Subcutaneous abdominal adipose tissue (tissue), 5 donors: Measurements from ENCODE around the gene SZRD1.

ENCODE experiments used
- H3K27ac ChIP-seq: one replicate; pipeline ENCODE4 v1.7.0; 2013; ENCODE audit warnings: low read depth, mild to moderate bottlenecking, inconsistent platforms, low read length, moderate library complexity
- H3K27me3 ChIP-seq, 5 donors: one replicate each; pipeline ENCODE4 v1.7.0; 2013; ENCODE audit warnings: low read length in 5 of 5, inconsistent platforms in 1 of 5; ENCODE audit not compliant: control insufficient read depth in 5 of 5, insufficient read depth in 4 of 5
- H3K36me3 ChIP-seq, 5 donors: one replicate each; pipeline ENCODE4 v1.7.0; 2013; ENCODE audit warnings: low read length in 5 of 5; ENCODE audit not compliant: control insufficient read depth in 5 of 5, insufficient read depth in 5 of 5
- H3K4me1 ChIP-seq, 5 donors: one replicate each; pipeline ENCODE4 v1.7.0; 2013; ENCODE audit warnings: low read length in 5 of 5, mild to moderate bottlenecking in 3 of 5, moderate library complexity in 1 of 5; ENCODE audit not compliant: control insufficient read depth in 5 of 5, insufficient read depth in 5 of 5
- H3K4me3 ChIP-seq, 5 donors: one replicate each; pipeline ENCODE4 v1.7.0; 2013; ENCODE audit warnings: low read length in 5 of 5, low read depth in 1 of 5
- H3K9ac ChIP-seq, 5 donors: one replicate each; pipeline ENCODE4 v1.7.0; 2013; ENCODE audit warnings: low read length in 5 of 5, mild to moderate bottlenecking in 4 of 5, moderate library complexity in 3 of 5
- H3K9me3 ChIP-seq, 5 donors: one replicate each; pipeline ENCODE4 v1.7.0; 2013; ENCODE audit warnings: low read length in 5 of 5; ENCODE audit not compliant: control insufficient read depth in 5 of 5
- donor health status: healthy.
- donor health status: healthy.
- donor health status: healthy.
- donor health status: healthy.
- donor health status: healthy.

Gene SZRD1

GRCh38 chr1:16394977-16395376, 27.9 kb downstream of the SZRD1 start:
- Histone ChIP-seq H3K27ac (no peak overlapping the region), H3K4me1 (peaks cover 7 to 39% (median 31%) of the 10 kb centered on the region in 5 donors), H3K9ac (no peak overlapping the region), H3K27me3 (no peaks in the 10 kb centered on the region), H3K9me3 (no peaks in the 10 kb centered on the region), H3K36me3 (peaks cover 0 to 65% (median 44%) of the 10 kb centered on the region in 5 donors), H3K4me3 (no peak overlapping the region)

- Histone ChIP-seq H3K4me3 (no peak overlapping the region), H3K27me3 (no peaks in the 10 kb centered on the region), H3K9me3 (no peaks in the 10 kb centered on the region), H3K36me3 (peaks cover 0 to 69% (median 46%) of the 10 kb centered on the region in 5 donors), H3K9ac (peak overlapping the region in 1 of 5 donors; percentile 31), H3K4me1 (peaks cover 7 to 29% (median 24%) of the 10 kb centered on the region in 5 donors), H3K27ac (no peak overlapping the region)
These were observed 29.5 kb downstream of the SZRD1 start for GRCh38 chr1:16396591-16396990.

GRCh38 chr1:16397120-16397519, 30.1 kb downstream of the SZRD1 start:
- Histone ChIP-seq H3K9ac (peak overlapping the region in 1 of 5 donors; percentile 31), H3K4me1 (peaks cover 5 to 24% (median 19%) of the 10 kb centered on the region in 5 donors), H3K4me3 (no peak overlapping the region), H3K27ac (no peak overlapping the region), H3K9me3 (no peaks in the 10 kb centered on the region), H3K36me3 (peaks cover 0 to 69% (median 46%) of the 10 kb centered on the region in 5 donors), H3K27me3 (no peaks in the 10 kb centered on the region)

GRCh38 chr1:16398371-16398953, 31.4 kb downstream of the SZRD1 start:
- no peak overlapping the region for H3K4me3 ChIP-seq
- H3K4me1 ChIP-seq = peaks cover 4 to 12% (median 10%) of the 10 kb centered on the region in 5 donors
- H3K36me3 ChIP-seq = peaks cover 0 to 64% (median 43%) of the 10 kb centered on the region in 5 donors
- H3K27me3 ChIP-seq = no peaks in the 10 kb centered on the region
- no peak overlapping the region for H3K27ac ChIP-seq
- H3K9me3 ChIP-seq = no peaks in the 10 kb centered on the region
- H3K9ac ChIP-seq = peak overlapping the region in 1 of 5 donors; percentile 32

GRCh38 chr1:16402742-16403141, 35.7 kb downstream of the SZRD1 start:
- no peak overlapping the region for H3K4me3 ChIP-seq
- no peak overlapping the region for H3K9ac ChIP-seq
- H3K4me1 ChIP-seq = no peaks in the 10 kb centered on the region
- H3K36me3 ChIP-seq = peaks cover 0 to 22% (median 12%) of the 10 kb centered on the region in 5 donors
- no peaks in the 10 kb centered on the region for H3K27me3 ChIP-seq
- H3K27ac ChIP-seq = no peak overlapping the region
- no peaks in the 10 kb centered on the region for H3K9me3 ChIP-seq

GRCh38 chr1:16405441-16405840, 38.4 kb downstream of the SZRD1 start:
- Histone ChIP-seq H3K9me3 (no peaks in the 10 kb centered on the region), H3K27me3 (peaks cover 0 to 5% (median 3%) of the 10 kb centered on the region in 5 donors), H3K27ac (no peak overlapping the region), H3K4me3 (no peak overlapping the region), H3K4me1 (no peaks in the 10 kb centered on the region), H3K36me3 (peaks cover 0 to 4% (median 0%) of the 10 kb centered on the region in 5 donors), H3K9ac (no peak overlapping the region)

- no peaks in the 10 kb centered on the region for H3K4me1 ChIP-seq
- no peaks in the 10 kb centered on the region for H3K36me3 ChIP-seq
- no peaks in the 10 kb centered on the region for H3K9me3 ChIP-seq
- no peak overlapping the region for H3K9ac ChIP-seq
- peaks cover 0 to 5% (median 3%) of the 10 kb centered on the region in 5 donors for H3K27me3 ChIP-seq
- no peak overlapping the region for H3K4me3 ChIP-seq
- H3K27ac ChIP-seq = no peak overlapping the region
These were observed 39.8 kb downstream of the SZRD1 start for GRCh38 chr1:16406868-16407267.

- H3K9ac ChIP-seq = no peak overlapping the region
- no peak overlapping the region for H3K4me3 ChIP-seq
- no peaks in the 10 kb centered on the region for H3K36me3 ChIP-seq
- no peaks in the 10 kb centered on the region for H3K4me1 ChIP-seq
- peaks cover 0 to 5% (median 3%) of the 10 kb centered on the region in 5 donors for H3K27me3 ChIP-seq
- no peak overlapping the region for H3K27ac ChIP-seq
- H3K9me3 ChIP-seq = no peaks in the 10 kb centered on the region
These were observed 42.6 kb downstream of the SZRD1 start for GRCh38 chr1:16409536-16410152.

- Histone ChIP-seq H3K27me3 (peaks cover 0 to 5% (median 3%) of the 10 kb centered on the region in 5 donors), H3K9me3 (no peaks in the 10 kb centered on the region), H3K27ac (no peak overlapping the region), H3K9ac (no peak overlapping the region), H3K4me3 (no peak overlapping the region), H3K36me3 (no peaks in the 10 kb centered on the region), H3K4me1 (no peaks in the 10 kb centered on the region)
These were observed 43.8 kb downstream of the SZRD1 start for GRCh38 chr1:16410803-16411202.

- no peaks in the 10 kb centered on the region for H3K36me3 ChIP-seq
- no peak overlapping the region for H3K9ac ChIP-seq
- peaks cover 0 to 5% (median 2%) of the 10 kb centered on the region in 5 donors for H3K27me3 ChIP-seq
- H3K9me3 ChIP-seq = no peaks in the 10 kb centered on the region
- no peak overlapping the region for H3K4me3 ChIP-seq
- H3K4me1 ChIP-seq = no peaks in the 10 kb centered on the region
- H3K27ac ChIP-seq = no peak overlapping the region
These were observed 46.1 kb downstream of the SZRD1 start for GRCh38 chr1:16413191-16413590.
